HG02763 (cell line): ENCODE data around the gene TRAF7.
A peak's percentile ranks its signal among the peaks of the same experiment; 100 is the strongest.
"Not testable (repeated sequence)": the region's sequence is repeated elsewhere in the genome, so short reads cannot be mapped to it uniquely, and the experiment has no call there.

Source experiments
- ATAC-seq: cut with Tn5 transposase; IDR thresholded peaks from one replicate; pipeline ENCODE4 v1.9.1; 2021; ENCODE audit warnings: mild to moderate bottlenecking, moderate library complexity; ENCODE audit not compliant: unreplicated experiment

TRAF7 gene

DNA sequence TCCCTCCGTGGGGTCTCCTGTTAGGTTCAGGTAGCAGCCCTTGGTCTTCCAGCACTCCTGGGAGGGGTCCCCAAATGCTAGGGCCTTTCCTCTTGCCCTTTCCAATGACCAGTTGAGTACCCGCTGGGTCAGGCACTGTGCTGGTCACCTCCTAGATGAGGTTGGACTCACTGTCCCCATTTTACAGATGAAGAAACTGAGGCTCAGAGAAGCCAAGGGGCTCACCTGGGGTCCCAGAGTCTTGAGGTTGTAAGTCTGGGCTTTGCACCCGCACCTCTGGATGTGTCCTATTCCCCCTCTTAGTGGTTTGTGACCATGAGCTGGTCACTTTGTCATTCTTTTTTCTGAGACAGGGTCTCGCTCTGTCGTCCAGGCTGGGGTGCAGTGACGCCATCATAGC lies 42.2 kb downstream of the TRAF7 start:
- ATAC-seq: no peak

DNA sequence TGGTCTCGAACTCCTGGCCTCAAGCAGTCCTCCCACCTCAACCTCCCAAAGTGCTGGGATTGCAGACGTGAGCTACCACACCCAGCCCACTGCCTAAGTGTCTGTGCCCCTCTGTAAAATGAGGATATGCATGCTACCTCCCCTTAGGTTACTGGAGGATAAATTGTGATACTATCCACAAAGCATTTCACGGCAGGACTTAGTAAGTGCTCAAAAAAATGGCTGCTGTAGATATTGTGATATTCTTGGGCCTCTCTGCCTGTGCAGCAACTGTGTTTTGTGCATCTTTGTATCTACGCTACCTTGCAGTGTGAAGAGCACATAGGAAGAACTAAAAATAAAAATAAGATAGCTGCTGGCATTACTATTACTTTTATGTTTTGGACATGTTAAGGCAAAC lies 42.7 kb downstream of the TRAF7 start:
- no peak for ATAC-seq

GRCh38 chr16:2199095-2199494 lies 43.5 kb downstream of the TRAF7 start:
- ATAC-seq: no peak

DNA sequence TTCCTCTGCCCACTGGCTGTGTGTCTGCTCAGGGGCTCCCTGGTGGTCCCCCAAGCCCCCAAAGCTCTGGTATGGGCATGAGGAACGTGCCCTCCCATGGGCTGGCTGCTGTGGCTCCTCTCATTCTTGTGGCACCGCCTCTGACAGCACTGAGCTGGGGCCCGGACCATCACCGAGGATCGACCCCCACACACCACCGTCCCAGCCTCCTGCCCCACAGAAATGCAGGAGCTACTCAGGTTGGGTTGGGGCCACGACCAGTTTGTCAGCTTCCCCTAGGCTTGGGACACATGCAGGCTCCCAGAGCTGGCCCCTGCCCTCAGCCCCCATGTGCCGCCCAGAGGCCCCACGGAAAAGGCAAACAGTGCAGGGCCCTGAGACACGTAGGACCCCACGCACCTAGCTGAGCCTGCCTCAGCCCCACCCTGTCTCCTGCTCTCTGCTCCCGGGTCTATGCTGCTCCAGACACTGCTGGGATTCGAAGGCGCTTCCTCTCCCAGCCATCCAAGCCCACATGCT lies 44.1 kb downstream of the TRAF7 start:
- ATAC-seq: no peak

- ATAC-seq: no peak
Observed at GRCh38 chr16:2200313-2200712, 44.7 kb downstream of the TRAF7 start.

DNA sequence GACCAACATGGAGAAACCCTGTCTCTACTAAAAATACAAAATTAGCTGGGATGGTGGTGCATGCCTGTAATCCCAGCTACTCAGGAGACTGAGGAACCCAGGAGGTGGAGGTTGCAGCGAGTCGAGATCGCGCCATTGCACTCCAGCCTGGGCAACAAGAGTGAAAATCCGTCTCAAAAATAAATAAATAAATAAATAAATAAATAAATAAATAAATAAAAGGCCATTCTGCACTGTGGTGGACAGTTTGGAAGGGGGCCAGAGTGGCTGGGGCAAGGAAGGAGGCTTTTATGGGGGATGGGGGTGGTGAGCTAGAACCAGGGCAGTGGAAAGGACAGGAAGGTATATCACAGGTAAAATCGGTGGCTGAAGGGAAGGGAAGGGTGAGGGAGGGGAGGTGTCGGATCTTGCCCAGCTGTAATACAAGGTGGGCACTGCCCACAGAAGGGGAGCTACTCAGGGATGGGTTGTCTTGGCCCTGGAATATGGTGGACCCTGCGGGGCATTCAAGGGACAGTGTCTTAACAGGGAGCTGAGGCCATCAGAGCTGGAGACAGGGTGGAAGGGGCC lies 47.6 kb downstream of the TRAF7 start:
- not testable (repeated sequence) for ATAC-seq

DNA sequence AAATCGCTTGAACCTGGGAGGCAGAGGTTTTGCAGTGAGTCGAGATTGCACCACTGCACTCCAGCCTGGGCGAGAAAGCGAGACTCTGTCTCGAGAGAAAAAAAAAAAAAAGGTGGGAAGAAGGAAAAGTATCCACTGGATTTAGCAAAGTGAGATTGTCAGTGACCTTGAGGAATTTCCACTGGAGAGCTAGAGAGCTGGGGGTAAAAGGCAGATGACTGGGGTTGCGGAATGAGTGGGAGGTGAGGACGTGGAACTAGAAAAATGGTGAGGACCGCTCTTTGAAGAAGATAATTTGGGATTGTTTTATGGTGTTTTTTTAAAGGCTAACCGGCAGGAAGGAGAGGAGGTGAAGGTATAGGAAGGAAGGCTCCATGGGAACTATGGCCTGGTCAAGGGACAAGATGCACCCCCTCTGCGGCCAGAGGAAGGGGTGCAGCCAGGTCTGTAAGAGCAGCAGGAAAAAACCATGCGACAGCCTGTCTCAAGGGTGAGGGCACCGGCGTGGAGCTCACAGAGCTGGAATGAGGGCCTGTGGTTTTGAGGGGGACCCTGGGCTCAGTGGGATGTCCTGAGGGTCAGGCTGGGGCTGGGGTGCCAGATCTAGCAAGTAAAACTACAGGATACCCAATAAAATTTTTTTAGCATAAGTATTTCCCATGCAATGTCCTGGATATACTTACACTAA lies 49.0 kb downstream of the TRAF7 start:
- peak; percentile 2 for ATAC-seq

DNA sequence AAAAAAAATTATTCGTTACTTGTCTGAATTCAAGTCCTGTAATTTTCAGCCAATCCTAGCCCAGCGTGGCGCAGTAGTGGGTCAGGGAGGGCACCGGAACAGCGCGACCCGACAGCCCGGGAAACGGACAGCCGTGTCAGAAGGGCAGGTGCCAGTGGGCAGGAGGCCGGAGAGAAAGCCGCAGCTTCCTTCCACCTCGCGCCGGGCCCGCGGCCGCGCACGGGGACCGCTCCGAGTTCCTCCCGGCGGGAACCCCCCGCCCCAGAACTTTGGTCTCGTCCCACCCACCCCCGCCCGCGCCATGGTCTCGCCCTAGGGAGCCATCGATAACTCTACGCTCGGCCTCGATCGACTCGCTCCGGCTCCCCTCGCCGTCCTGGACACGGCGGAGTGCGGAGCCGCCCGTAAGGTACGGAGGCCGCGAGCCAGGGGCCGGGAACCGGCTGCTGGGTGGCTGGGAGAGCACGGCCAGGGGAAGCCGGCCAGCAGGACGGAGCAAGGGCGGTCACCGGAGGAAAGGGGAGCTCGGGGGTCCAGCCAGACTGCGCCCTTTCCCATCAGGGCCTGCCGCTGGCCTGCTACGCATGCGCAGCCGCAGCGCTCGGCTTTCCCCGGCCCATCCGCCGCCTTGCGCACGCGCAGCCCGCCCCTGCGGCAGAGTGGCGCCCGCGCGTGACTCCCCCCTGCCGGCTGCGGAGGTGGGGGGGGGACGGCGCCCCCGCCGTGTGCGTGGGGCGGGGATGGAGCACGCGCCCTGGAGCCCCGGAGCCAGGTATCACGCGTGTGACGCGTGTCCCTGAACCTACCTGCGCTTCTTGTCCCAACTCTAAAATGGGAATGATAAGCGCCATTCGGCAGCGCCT lies 49.8 kb downstream of the TRAF7 start, which contains the start of gene MLST8:
TSS of gene MLST8 (plus strand) at position 351 of the 863 bp plus-strand sequence. CDS start 632 bp downstream, outside the sequence.
- peak; percentile 82 for ATAC-seq

GRCh38 chr16:2205967-2206313 lies 50.4 kb downstream of the TRAF7 start:
- ATAC-seq: no peak

DNA sequence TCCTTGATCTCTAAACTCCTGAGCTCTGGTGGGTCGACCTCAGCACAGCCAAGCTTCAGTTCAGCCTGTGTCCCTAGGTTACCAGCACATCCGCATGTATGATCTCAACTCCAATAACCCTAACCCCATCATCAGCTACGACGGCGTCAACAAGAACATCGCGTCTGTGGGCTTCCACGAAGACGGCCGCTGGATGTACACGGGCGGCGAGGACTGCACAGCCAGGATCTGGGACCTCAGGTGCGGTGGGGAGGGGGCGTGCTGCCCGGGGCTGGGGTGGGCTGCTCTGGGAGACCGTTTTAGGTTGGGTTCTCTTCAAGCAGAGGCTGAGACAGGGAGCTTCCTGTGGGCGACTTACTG lies 50.8 kb downstream of the TRAF7 start:
- no peak for ATAC-seq

DNA sequence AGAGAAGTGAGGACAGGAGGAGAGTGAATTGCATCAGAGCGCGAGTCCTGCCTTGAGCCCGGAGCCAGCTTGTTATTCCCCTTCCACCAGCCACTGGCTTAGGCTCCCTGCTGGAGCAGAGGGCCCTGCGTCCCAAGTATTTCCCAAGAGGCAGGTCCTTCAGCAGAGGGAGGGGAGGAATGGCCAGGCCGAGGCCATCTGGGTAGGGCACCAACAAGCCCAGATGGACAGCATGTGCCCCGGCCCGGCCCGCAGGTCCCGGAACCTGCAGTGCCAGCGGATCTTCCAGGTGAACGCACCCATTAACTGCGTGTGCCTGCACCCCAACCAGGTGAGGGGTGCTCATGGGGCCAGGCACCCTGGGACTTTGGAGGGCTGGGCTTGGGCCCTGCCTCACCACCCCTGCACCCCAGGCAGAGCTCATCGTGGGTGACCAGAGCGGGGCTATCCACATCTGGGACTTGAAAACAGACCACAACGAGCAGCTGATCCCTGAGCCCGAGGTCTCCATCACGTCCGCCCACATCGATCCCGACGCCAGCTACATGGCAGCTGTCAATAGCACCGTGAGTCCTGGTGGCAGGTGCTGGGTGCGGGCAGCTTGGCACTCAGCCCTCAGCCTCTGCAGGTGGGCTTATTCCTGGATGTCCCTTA lies 51.3 kb downstream of the TRAF7 start:
- no peak for ATAC-seq

DNA sequence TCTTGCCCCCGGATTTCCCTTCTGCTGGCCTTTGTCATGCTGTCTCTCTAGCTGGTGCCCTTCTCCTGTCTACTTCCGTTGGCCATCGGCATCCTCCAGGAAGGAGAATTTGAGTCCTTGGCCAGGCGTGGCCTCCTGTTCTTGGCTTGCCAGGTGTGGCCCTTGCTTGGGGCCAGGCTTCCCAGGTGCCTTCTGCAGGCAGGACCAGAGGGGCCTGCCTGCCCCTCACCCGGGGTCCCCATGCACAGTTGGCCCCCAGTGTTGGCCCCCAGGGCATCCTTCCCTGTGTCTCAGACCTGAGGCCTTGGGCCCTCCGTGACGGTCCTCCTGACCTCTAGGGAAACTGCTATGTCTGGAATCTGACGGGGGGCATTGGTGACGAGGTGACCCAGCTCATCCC lies 52.3 kb downstream of the TRAF7 start:
- no peak for ATAC-seq

DNA sequence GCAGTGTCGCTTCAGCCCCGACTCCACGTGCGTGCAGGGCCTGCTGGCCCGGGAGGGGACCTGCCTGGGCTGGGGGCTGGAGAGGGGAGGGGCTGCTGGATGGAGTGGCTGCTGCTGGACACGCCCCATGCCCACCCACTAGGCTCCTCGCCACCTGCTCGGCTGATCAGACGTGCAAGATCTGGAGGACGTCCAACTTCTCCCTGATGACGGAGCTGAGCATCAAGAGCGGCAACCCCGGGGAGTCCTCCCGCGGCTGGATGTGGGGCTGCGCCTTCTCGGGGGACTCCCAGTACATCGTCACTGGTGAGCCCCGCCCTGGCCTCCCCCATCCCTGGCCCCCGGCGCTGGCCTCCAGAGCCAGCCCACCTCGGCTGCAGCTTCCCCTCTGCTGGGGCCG lies 52.7 kb downstream of the TRAF7 start:
- no peak for ATAC-seq

- no peak for ATAC-seq
Observed at GRCh38 chr16:2208772-2209171, 53.2 kb downstream of the TRAF7 start.

DNA sequence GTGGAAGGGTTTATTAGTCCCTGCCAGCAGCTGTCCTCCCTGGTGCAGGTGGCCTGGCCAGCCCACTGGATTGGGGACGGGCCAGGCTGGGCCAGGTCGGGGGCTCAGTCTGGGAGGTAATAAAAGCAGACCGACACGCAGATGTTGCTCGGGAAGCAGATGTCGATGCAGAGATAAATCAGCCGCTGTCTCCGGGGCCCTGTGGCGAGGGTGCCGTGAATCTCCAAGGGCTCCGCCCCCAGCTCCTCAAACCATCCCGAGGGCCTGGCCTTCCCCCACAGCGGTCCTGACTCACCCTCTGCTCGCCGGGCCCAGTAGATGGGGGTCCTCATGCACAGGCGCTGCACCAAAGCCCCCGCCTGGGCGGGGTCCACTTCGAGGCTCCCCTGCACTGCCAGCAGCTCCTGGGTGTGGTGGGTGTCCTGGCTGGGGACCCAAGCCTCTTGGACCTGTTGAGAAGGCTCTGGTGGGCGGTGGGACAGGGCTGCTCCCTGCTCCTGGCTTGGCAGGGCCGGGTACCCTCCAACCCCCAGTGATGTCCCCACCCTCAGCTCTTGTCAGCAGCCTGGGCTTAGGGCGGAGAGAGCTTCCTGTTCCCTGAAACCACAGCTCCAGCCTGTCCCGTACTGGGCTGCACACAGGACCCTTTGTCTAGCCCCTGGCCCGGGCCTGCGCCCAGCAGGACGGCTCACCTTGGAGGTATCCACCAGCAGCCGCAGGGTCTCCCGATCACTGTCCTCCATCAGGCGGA lies 53.9 kb downstream of the TRAF7 start:
- ATAC-seq: no peak

GRCh38 chr16:2210009-2210332 lies 54.4 kb downstream of the TRAF7 start:
- no peak for ATAC-seq

- no peak for ATAC-seq
Observed at GRCh38 chr16:2210386-2211365, 55.1 kb downstream of the TRAF7 start, which contains the start of gene BRICD5. TSS of gene BRICD5 (minus strand) at chr16:2210863. CDS start at chr16:2210833, 30 bp downstream.

- ATAC-seq: no peak
Observed at GRCh38 chr16:2211923-2212347, 56.4 kb downstream of the TRAF7 start.
